GM04503 (cell line): ENCODE results near the gene TMEM11.

ENCODE experiments used
- DNase-seq: peaks from one replicate; pipeline ENCODE4 v3.0.0-alpha.2; 2012; ENCODE audit warnings: low read depth

TMEM11 gene

DNA sequence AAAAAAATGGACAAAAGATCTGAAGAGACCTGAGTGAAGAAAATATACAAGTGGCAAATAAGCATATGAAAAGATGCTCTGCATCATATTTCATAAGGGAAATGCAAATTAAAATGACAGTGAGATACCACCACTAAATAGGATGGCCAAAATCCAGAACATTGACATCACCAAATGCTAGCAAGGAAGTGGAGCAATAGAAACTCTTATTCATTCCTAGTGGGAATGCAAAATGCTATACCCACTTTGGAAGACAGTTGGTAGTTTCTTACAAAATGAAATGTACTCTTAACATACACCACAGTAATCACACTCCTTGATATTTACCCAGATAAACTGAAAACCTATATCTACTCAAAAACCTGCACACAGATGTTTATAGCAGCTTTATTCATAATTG is 53.6 kb downstream of the TMEM11 start:
- no peak for DNase-seq

DNA sequence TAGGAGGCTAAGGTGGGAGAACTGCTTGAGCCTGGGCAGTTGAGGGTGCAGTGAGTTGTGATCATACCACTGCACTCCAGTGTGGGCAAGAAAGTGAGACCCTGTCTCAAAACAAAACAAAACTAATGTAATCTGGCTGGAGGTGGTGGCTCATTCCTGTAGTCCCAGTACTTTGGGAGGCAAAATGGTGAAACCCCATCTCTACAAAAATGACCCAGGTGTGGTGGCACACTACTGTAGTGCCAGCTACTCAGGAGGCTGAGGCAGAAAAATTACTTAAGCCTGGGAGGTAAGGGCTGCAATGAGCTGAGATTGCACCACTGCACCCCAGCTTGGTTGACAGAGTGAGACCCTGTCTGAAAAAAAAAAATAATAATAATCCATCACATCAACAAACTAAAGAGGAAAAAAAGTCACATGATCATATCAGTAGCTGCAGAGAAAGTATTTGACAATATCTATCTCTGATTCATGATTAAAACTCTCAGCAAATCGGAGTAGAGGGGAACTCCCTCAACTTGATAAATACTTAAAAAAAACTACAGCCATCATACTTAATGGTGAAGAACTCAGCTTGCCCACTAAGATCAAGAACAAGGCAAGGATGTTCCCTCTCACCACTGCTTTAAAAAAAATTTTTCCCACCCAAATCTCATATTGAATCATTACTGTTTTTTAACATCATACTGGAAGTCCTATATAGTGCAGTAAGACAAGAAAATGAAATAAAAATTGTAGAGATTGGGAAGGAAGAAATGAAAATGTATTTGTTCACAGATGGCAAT is 56.2 kb downstream of the TMEM11 start:
- DNase-seq, result no peak

- no peak for DNase-seq
Measured at GRCh38 chr17:21152731-21153130, 61.2 kb downstream of the TMEM11 start.

DNA sequence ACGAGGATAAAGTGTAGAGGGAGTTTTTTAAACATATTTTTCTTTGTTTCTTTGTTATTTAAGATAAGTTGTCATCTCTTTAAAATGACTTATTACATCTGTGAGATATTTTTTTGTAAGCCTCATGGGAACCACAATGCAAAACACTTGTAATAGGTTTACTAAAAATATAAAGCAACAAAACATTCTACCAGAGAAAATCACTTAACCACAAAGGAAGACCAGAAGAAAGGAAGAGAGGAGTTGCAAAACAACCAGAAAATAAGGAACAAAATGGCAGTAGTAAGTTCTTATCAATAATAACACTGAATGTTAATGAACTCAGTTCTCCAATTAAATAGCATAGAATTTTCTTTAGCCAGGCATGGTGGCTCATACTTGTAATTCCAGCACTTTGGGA is 64.3 kb downstream of the TMEM11 start:
- DNase-seq, result no peak
